OCI-LY1 (cell line): ENCODE results near the gene CHN2.

Experiments
- H2AFZ ChIP-seq: fragments of 200-600 bp; sonication (generic), shearing (Covaris generic); 2 replicates; pipeline ENCODE4 v1.6.0; 2014; ENCODE audit warnings: antibody characterized with exemption, mild to moderate bottlenecking, low read length
- H3F3A ChIP-seq: fragments of 200-600 bp; sonication (generic), shearing (Covaris generic); 2 replicates; pipeline ENCODE4 v1.6.0; 2014; ENCODE audit warnings: mild to moderate bottlenecking, antibody characterized with exemption, low read length, moderate library complexity; ENCODE audit not compliant: insufficient read depth
- H3K27ac ChIP-seq: fragments of 200-600 bp; sonication (generic); 2 replicates; pipeline ENCODE4 v1.5.1; 2014; ENCODE audit warnings: low read length, mixed run types, mild to moderate bottlenecking, low read depth; ENCODE audit not compliant: poor library complexity, severe bottlenecking
- H3K27me3 ChIP-seq: fragments of 200-600 bp; sonication (generic); 2 replicates; pipeline ENCODE4 v1.6.0; 2014; ENCODE audit warnings: antibody characterized with exemption, mild to moderate bottlenecking, low read length, moderate library complexity; ENCODE audit not compliant: insufficient read depth
- H3K36me3 ChIP-seq: fragments of 200-600 bp; sonication (generic); 2 replicates; pipeline ENCODE4 v1.6.1; 2014; ENCODE audit warnings: mild to moderate bottlenecking, antibody characterized with exemption, low read length, moderate library complexity, mixed read lengths; ENCODE audit not compliant: insufficient read depth
- H3K4me1 ChIP-seq: fragments of 200-600 bp; sonication (generic); 2 replicates; pipeline ENCODE4 v1.5.1; 2014; ENCODE audit warnings: mild to moderate bottlenecking, low read length, moderate library complexity; ENCODE audit not compliant: insufficient read depth, severe bottlenecking
- H3K4me2 ChIP-seq: fragments of 200-600 bp; sonication (generic), shearing (Covaris generic); 2 replicates; pipeline ENCODE4 v1.6.1; 2014; ENCODE audit warnings: low read length
- H3K4me3 ChIP-seq: fragments of 200-600 bp; sonication (generic); 2 replicates; pipeline ENCODE4 v1.5.1; 2014; ENCODE audit warnings: low read length, low read depth, mild to moderate bottlenecking, mixed read lengths; ENCODE audit not compliant: poor library complexity, severe bottlenecking
- H3K79me2 ChIP-seq: fragments of 200-600 bp; shearing (Covaris generic); 2 replicates; pipeline ENCODE4 v1.6.1; 2016; ENCODE audit warnings: mixed run types, low read length, mixed read lengths; ENCODE audit not compliant: insufficient read depth
- H3K9ac ChIP-seq: fragments of 200-600 bp; sonication (generic), shearing (Covaris generic); 2 replicates; pipeline ENCODE4 v1.6.1; 2014; ENCODE audit warnings: mild to moderate bottlenecking, low read length, mixed read lengths
- H3K9me2 ChIP-seq: fragments of 200-600 bp; sonication (generic), shearing (Covaris generic); 2 replicates; pipeline ENCODE4 v1.6.1; 2014; ENCODE audit warnings: low read depth, mild to moderate bottlenecking, low read length, mixed read lengths
- H3K9me3 ChIP-seq: fragments of 200-600 bp; shearing (Covaris generic); 2 replicates; pipeline ENCODE4 v1.6.1; 2014; ENCODE audit warnings: low read length, mixed read lengths
- H4K20me1 ChIP-seq: fragments of 200-600 bp; sonication (generic), shearing (Covaris generic); 2 replicates; pipeline ENCODE4 v1.6.0; 2016; ENCODE audit warnings: mild to moderate bottlenecking, low read length; ENCODE audit not compliant: insufficient read depth
- EZH2 ChIP-seq: fragments of 200-600 bp; sonication (generic), shearing (Covaris generic); IDR thresholded peaks from 2 replicates; pipeline ENCODE4 v1.8.0; 2017; ENCODE audit warnings: borderline replicate concordance, mixed run types, mild to moderate bottlenecking, antibody characterized with exemption, low read length, moderate library complexity, mixed read lengths
- TF ChIP-seq, protein P1 (sequence below): fragments of 200-600 bp; sonication (generic), shearing (Covaris generic); IDR thresholded peaks from 2 replicates; pipeline ENCODE4 v1.5.1; 2017; ENCODE audit warnings: mild to moderate bottlenecking, antibody characterized with exemption, low read length, moderate library complexity, mixed read lengths

CHN2 gene

DNA sequence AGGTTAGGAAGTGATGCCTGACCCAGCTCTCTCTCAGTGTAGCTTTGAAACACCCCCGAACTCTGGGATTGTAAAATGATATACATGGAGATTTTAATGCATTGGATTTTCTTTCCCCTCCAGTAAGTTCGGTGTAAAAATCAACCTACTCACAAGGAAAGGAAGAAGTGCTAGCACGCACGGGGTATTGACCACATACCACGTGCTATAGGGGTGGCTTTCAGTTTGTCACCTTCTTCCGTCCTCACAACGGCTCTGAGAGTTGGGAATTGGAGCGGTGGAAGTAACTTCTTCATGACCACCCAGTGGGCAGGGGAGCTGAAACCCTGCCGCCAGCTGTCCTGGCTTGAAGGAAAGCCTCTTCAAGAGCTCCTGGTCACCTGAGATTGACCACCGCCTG lies 219.6 kb downstream of the CHN2 start:
- Histone ChIP-seq H3K9me3 (no peaks in the 10 kb centered on the region), H3F3A (no peaks in the 10 kb centered on the region), H3K27ac (no peak overlapping the region), H3K4me1 (no peaks in the 10 kb centered on the region), H3K9me2 (no peaks in the 10 kb centered on the region), H2AFZ (no peak overlapping the region), H3K79me2 (no peaks in the 10 kb centered on the region), H3K4me3 (no peak overlapping the region), H3K36me3 (no peaks in the 10 kb centered on the region), H3K4me2 (no peak overlapping the region), H3K9ac (no peak overlapping the region), H3K27me3 (0 out of 2 replicates have a peak, but pooled peaks cover 5% of the 10 kb centered on the region), H4K20me1 (no peaks in the 10 kb centered on the region)
- TF ChIP-seq EZH2 = no peak
- TF ChIP-seq, protein P1, sequence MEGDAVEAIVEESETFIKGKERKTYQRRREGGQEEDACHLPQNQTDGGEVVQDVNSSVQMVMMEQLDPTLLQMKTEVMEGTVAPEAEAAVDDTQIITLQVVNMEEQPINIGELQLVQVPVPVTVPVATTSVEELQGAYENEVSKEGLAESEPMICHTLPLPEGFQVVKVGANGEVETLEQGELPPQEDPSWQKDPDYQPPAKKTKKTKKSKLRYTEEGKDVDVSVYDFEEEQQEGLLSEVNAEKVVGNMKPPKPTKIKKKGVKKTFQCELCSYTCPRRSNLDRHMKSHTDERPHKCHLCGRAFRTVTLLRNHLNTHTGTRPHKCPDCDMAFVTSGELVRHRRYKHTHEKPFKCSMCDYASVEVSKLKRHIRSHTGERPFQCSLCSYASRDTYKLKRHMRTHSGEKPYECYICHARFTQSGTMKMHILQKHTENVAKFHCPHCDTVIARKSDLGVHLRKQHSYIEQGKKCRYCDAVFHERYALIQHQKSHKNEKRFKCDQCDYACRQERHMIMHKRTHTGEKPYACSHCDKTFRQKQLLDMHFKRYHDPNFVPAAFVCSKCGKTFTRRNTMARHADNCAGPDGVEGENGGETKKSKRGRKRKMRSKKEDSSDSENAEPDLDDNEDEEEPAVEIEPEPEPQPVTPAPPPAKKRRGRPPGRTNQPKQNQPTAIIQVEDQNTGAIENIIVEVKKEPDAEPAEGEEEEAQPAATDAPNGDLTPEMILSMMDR = no peak

DNA sequence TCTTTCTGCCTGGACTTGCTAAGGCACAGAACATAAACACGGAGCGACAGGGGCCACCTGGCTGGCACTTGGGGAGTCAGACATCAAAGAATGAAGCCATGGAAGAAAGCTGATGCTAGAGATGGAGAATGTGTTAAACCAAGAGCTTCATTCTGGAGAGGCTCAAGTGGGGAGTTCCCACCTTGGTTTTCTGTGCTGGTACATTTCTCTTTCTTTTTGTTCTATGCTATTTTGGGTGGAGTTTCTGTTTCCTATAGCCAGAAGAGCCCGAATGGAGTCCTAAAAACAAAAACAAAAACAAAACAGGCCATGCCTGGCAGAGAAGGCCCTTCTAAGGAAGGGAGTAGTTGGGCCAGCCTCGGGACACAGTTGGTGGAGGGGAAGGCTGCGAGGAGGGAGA lies 220.6 kb downstream of the CHN2 start:
- Histone ChIP-seq H3K4me2 (no peak overlapping the region), H3K4me3 (no peak overlapping the region)

DNA sequence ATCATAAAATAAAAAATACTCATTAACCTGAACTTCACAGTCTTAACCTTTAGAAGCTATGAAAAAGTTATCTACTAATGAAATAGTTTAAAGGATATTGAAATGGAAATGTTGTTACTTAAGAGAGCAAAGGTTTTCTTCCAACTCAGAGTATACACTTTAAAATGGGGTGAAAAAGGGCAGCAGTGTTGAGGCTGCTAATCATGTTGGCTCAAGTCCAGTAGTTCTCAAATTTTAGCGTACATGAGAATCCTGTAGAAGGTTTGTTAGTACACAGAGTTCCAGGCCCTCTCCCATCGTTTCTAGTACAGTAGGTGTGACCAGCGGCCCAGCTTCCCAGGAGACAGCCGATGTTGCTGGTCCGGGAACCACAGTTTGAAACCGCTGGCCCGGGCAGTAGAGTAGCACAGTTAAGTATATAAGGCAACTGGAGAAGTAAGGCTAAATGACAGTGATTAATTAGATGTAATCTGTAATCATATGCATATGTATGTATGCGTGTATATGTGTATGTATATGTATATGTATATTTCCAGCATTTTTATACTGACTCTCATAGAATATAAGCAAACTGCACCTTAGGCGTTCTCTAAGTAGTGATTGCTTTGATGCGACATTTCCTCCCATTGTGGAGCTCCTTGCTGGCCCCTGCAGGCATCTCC lies 221.8 kb downstream of the CHN2 start:
- Histone ChIP-seq H3K79me2 (no peaks in the 10 kb centered on the region), H3K4me3 (no peak overlapping the region), H3K27ac (no peak overlapping the region), H3F3A (no peaks in the 10 kb centered on the region), H3K9me2 (no peaks in the 10 kb centered on the region), H4K20me1 (no peaks in the 10 kb centered on the region), H3K9me3 (no peaks in the 10 kb centered on the region), H3K4me1 (no peaks in the 10 kb centered on the region), H3K9ac (no peak overlapping the region), H2AFZ (no peak overlapping the region), H3K4me2 (no peak overlapping the region), H3K27me3 (0 out of 2 replicates have a peak, but pooled peaks cover 5% of the 10 kb centered on the region), H3K36me3 (no peaks in the 10 kb centered on the region)
- TF ChIP-seq, protein P1 = no peak
- TF ChIP-seq EZH2 = no peak

More for the DNA sequence above, 220.6 kb downstream of the CHN2 start:
- Histone ChIP-seq H4K20me1 (no peaks in the 10 kb centered on the region), H3K36me3 (no peaks in the 10 kb centered on the region), H3K9me3 (no peaks in the 10 kb centered on the region), H2AFZ (no peak overlapping the region), H3K9me2 (no peaks in the 10 kb centered on the region), H3K79me2 (no peaks in the 10 kb centered on the region), H3K9ac (no peak overlapping the region), H3K27ac (no peak overlapping the region), H3K27me3 (0 out of 2 replicates have a peak, but pooled peaks cover 5% of the 10 kb centered on the region), H3F3A (no peaks in the 10 kb centered on the region), H3K4me1 (no peaks in the 10 kb centered on the region)
- TF ChIP-seq, protein P1 = no peak
- no peak for TF ChIP-seq EZH2
